NCI-H187 (cell line): ENCODE data around the gene VWA3A.
"Not testable (repeated sequence)": the region's sequence is repeated elsewhere in the genome, so short reads cannot be mapped to it uniquely, and the experiment has no call there.

ENCODE experiments used
- DNase-seq, 2 experiments: peaks; one replicate each; lab custom pipeline; 2025; lab: John Stamatoyannopoulos, UW

VWA3A gene

GRCh38 chr16:22183901-22184614 lies 91.7 kb downstream of the VWA3A start:
- no peak for DNase-seq

- DNase-seq = no peak
Measured at GRCh38 chr16:22184615-22184968, 92.3 kb downstream of the VWA3A start.

GRCh38 chr16:22186517-22186916 lies 94.2 kb downstream of the VWA3A start:
- DNase-seq = no peak

- no peak for DNase-seq
Measured at GRCh38 chr16:22188267-22188594, 95.9 kb downstream of the VWA3A start.

GRCh38 chr16:22188595-22189442 lies 96.5 kb downstream of the VWA3A start:
- peak in 1 of 2 experiments; percentile 15 for DNase-seq

- DNase-seq = no peak
Measured at GRCh38 chr16:22189473-22190080, 97.2 kb downstream of the VWA3A start.

- peak in 1 of 2 experiments; percentile 96 for DNase-seq
Measured at GRCh38 chr16:22190081-22190775, 97.9 kb downstream of the VWA3A start.

GRCh38 chr16:22190776-22191531 lies 98.6 kb downstream of the VWA3A start:
- DNase-seq = peak; percentile 95 to 96

- no peak for DNase-seq
Measured at GRCh38 chr16:22191532-22192260, 99.4 kb downstream of the VWA3A start.

GRCh38 chr16:22192261-22193062 lies 100.1 kb downstream of the VWA3A start:
- no peak for DNase-seq

GRCh38 chr16:22193063-22193411 lies 100.7 kb downstream of the VWA3A start:
- no peak for DNase-seq

GRCh38 chr16:22194707-22195444 lies 102.5 kb downstream of the VWA3A start:
- no peak for DNase-seq

- DNase-seq = no peak
Measured at GRCh38 chr16:22195445-22195694, 103.0 kb downstream of the VWA3A start.

GRCh38 chr16:22195695-22196558 lies 103.6 kb downstream of the VWA3A start:
- DNase-seq = peak; percentile 53 to 87

- not testable (repeated sequence) for DNase-seq
Measured at GRCh38 chr16:22196559-22197168, 104.3 kb downstream of the VWA3A start.

GRCh38 chr16:22198547-22199293 lies 106.4 kb downstream of the VWA3A start:
- DNase-seq = no peak

GRCh38 chr16:22202261-22202637 lies 109.9 kb downstream of the VWA3A start:
- no peak for DNase-seq

- DNase-seq = no peak
Measured at GRCh38 chr16:22203091-22203490, 110.8 kb downstream of the VWA3A start.
